SK-N-SH (cell line): Measurements from ENCODE around the gene VPS13C. TPM values are rescaled to one million over a fixed set of nuclear protein-coding genes. Genes with fewer than 3 reads are reported as not detected.

Experiments used
- CTCF ChIA-PET: fragments of 300-600, 350-600 bp; formaldehyde crosslinking; extraction: SDS; loops from one replicate; lab custom pipeline; 2021; lab: Yijun Ruan, JAX
- POLR2A ChIA-PET: fragments of 350-600 bp; sonication (Branson Sonifier 250); formaldehyde crosslinking; extraction: SDS; loops from one replicate; lab custom pipeline; 2020; ENCODE audit warnings: antibody characterized with exemption, inconsistent platforms; lab: Yijun Ruan, JAX
- DNase-seq: peaks from one replicate; pipeline ENCODE4 v3.0.0; 2012
- H2AFZ ChIP-seq: fragments of 200-600 bp; sonication (generic); 2 replicates; pipeline ENCODE4 v1.8.1; 2016; ENCODE audit warnings: antibody characterized with exemption, mild to moderate bottlenecking, low read depth
- H3F3A ChIP-seq: fragments of 200-600 bp; sonication (generic); replicated peaks from 2 replicates; pipeline ENCODE3; 2016; ENCODE audit warnings: antibody characterized with exemption, mild to moderate bottlenecking; ENCODE audit not compliant: insufficient read depth
- H3K27ac ChIP-seq, 2 experiments: fragments of 200-500 bp in 1 of 2; fragments of 200-600 bp in 1 of 2; sonication (Bioruptor generic) in 1 of 2; sonication (generic), shearing (Covaris generic) in 1 of 2; 2 replicates each; pipeline versions ENCODE4 v1.5.1 to v1.6.1; 2014 to 2016; ENCODE audit warnings: low read depth in 2 of 2, inconsistent platforms in 1 of 2, low read length in 1 of 2, mild to moderate bottlenecking in 1 of 2, mixed read lengths in 1 of 2
- H3K27me3 ChIP-seq: fragments of 200-600 bp; sonication (generic), shearing (Covaris generic); 2 replicates; pipeline ENCODE4 v1.6.1; 2016; ENCODE audit warnings: mixed run types; ENCODE audit not compliant: insufficient read depth
- H3K36me3 ChIP-seq, 2 experiments: fragments of 200-500 bp in 1 of 2; fragments of 200-600 bp in 1 of 2; sonication (Bioruptor generic) in 1 of 2; sonication (generic) in 1 of 2; replicated peaks in 1 of 2; 2 replicates each; pipeline versions ENCODE3 to v1.5.1; 2014 to 2016; ENCODE audit warnings: low read length in 1 of 2, mild to moderate bottlenecking in 1 of 2; ENCODE audit not compliant: insufficient read depth in 2 of 2, control insufficient read depth in 1 of 2
- H3K4me1 ChIP-seq, 2 experiments: fragments of 200-500 bp in 1 of 2; fragments of 200-600 bp in 1 of 2; sonication (Bioruptor generic) in 1 of 2; sonication (generic), shearing (Covaris generic) in 1 of 2; 2 replicates each; pipeline versions ENCODE4 v1.5.1 to v1.6.1; 2014 to 2016; ENCODE audit warnings: low read depth in 1 of 2, low read length in 1 of 2, mixed run types in 1 of 2; ENCODE audit not compliant: insufficient read depth in 2 of 2, control insufficient read depth in 1 of 2
- H3K4me2 ChIP-seq: fragments of 200-600 bp; sonication (generic), shearing (Covaris generic); 2 replicates; pipeline ENCODE4 v1.6.1; 2017; ENCODE audit warnings: mixed run types
- H3K4me3 ChIP-seq, 2 experiments: fragments of 200-500 bp in 1 of 2; fragments of 200-600 bp in 1 of 2; sonication (Bioruptor generic) in 1 of 2; sonication (generic), shearing (Covaris generic) in 1 of 2; 2 replicates each; pipeline versions ENCODE4 v1.5.1 to v1.8.1; 2014 to 2016; ENCODE audit warnings: low read depth in 2 of 2, inconsistent platforms in 1 of 2, low read length in 1 of 2, mild to moderate bottlenecking in 1 of 2, mixed read lengths in 1 of 2, moderate library complexity in 1 of 2
- H3K79me2 ChIP-seq: fragments of 200-600 bp; sonication (generic); 2 replicates; pipeline ENCODE4 v1.8.1; 2017; ENCODE audit warnings: mild to moderate bottlenecking; ENCODE audit not compliant: insufficient read depth
- H3K9ac ChIP-seq: fragments of 200-600 bp; sonication (generic); 2 replicates; pipeline ENCODE4 v1.6.1; 2017; ENCODE audit warnings: mixed run types
- H3K9me2 ChIP-seq: fragments of 200-600 bp; sonication (generic); 2 replicates; pipeline ENCODE4 v1.6.1; 2017; ENCODE audit warnings: mixed run types
- H3K9me3 ChIP-seq: fragments of 200-600 bp; sonication (generic); 2 replicates; pipeline ENCODE4 v1.6.1; 2017; ENCODE audit warnings: mixed run types, mild to moderate bottlenecking, moderate library complexity
- H4K20me1 ChIP-seq: fragments of 200-600 bp; sonication (generic); 2 replicates; pipeline ENCODE4 v1.6.1; 2017; ENCODE audit warnings: mild to moderate bottlenecking, mixed run types; ENCODE audit not compliant: insufficient read depth
- CHD2 ChIP-seq: fragments of 150-350 bp; IDR thresholded peaks from 2 replicates; pipeline ENCODE4 v1.6.1; 2018; ENCODE audit warnings: low read length; ENCODE audit not compliant: partially characterized antibody
- FOSL2 ChIP-seq: IDR thresholded peaks from 2 replicates; pipeline ENCODE4 v1.4.0; 2012; ENCODE audit warnings: low read depth, mild to moderate bottlenecking, moderate library complexity, borderline replicate concordance
- RXRA ChIP-seq: IDR thresholded peaks from 2 replicates; pipeline ENCODE4 v1.4.0; 2012; ENCODE audit warnings: low read depth, mild to moderate bottlenecking, borderline replicate concordance
- WGBS: methylation state at CpG from one replicate; pipeline ENCODE4 v1.1.6; 2017; ENCODE audit warnings: low lambda C conversion rate; 5-methylcytosine and 5-hydroxymethylcytosine counted together
- polyA plus RNA-seq, 3 experiments: library from polyadenylated mRNA; depleted of rRNA; stranded (reverse); fragments of >200 nt; gene quantifications; 2 replicates each; pipeline ENCODE4 v1.2.3, GENCODE V29; 2012
- TF ChIP-seq, protein P1 (sequence below): IDR thresholded peaks from 2 replicates; pipeline ENCODE4 v1.6.1; 2012; ENCODE audit warnings: mild to moderate bottlenecking, low read depth, low read length, moderate library complexity
- TF ChIP-seq, protein P2 (sequence below): fragments of 200-600 bp; sonication (generic); IDR thresholded peaks from 2 replicates; pipeline ENCODE4 v1.6.1; 2017; ENCODE audit warnings: antibody characterized with exemption, mild to moderate bottlenecking, moderate library complexity

VPS13C gene
- polyA plus RNA-seq, 1 of the 3 experiments (the other 2 are of a cell fraction), result 5.7 TPM

DNA sequence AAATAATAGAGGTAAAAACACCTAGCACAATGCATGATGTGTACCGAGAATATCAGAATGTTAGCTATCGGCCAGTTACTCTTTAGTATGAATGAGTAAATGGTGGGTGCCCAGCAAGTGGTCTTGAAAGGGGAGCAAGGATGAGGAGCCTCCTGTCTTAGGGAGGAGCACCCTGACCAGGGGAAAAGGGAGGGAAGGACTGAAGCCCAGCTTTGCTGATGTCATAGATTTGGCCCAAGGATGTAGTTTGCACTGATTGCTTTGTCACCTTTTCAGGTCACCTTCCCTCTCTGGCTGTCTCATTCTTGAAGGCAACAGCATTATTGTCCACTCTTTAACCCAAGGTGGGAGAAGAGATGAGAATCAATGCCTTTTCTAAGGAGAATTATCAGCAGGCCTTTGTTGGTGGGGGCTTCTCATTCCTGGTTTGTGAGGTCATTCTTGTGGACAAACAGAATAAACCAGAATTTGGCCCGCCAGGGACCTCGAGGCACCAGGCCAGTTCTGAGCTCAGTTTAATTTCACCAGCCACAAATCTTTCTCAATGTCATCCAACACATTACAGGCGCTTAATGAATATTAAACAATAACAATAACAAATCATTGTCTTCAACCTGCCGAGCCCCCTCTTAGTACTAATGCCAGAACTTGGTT lies 231.3 kb downstream of the VPS13C start:
- H3K79me2 ChIP-seq, result no peaks in the 10 kb centered on the region
- H3F3A ChIP-seq, result no peaks in the 10 kb centered on the region
- H2AFZ ChIP-seq, result no peak overlapping the region
- H3K36me3 ChIP-seq, result no peaks in the 10 kb centered on the region
- TF ChIP-seq RXRA (no peak), CHD2 (no peak)
- TF ChIP-seq, protein P1, sequence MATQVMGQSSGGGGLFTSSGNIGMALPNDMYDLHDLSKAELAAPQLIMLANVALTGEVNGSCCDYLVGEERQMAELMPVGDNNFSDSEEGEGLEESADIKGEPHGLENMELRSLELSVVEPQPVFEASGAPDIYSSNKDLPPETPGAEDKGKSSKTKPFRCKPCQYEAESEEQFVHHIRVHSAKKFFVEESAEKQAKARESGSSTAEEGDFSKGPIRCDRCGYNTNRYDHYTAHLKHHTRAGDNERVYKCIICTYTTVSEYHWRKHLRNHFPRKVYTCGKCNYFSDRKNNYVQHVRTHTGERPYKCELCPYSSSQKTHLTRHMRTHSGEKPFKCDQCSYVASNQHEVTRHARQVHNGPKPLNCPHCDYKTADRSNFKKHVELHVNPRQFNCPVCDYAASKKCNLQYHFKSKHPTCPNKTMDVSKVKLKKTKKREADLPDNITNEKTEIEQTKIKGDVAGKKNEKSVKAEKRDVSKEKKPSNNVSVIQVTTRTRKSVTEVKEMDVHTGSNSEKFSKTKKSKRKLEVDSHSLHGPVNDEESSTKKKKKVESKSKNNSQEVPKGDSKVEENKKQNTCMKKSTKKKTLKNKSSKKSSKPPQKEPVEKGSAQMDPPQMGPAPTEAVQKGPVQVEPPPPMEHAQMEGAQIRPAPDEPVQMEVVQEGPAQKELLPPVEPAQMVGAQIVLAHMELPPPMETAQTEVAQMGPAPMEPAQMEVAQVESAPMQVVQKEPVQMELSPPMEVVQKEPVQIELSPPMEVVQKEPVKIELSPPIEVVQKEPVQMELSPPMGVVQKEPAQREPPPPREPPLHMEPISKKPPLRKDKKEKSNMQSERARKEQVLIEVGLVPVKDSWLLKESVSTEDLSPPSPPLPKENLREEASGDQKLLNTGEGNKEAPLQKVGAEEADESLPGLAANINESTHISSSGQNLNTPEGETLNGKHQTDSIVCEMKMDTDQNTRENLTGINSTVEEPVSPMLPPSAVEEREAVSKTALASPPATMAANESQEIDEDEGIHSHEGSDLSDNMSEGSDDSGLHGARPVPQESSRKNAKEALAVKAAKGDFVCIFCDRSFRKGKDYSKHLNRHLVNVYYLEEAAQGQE, result no peak
- H3K9me2 ChIP-seq, result no peaks in the 10 kb centered on the region
- no peak overlapping the region for H3K9ac ChIP-seq
- peaks cover 0 to 12% of the 10 kb centered on the region in 2 experiments; a peak in 1 of 4 replicates for H3K4me1 ChIP-seq
- ChIA-PET POLR2A (no interaction called here), CTCF (interaction anchor here (0.8 to 2.3 kb wide), 5 partner anchors 207 to 1322 kb away, joined by 3 to 8 read pairs (median 3); no protein-coding TSS in a partner anchor)
- no peak for DNase-seq
- 55% methylated on average over 6 of the region's 6 CpGs for WGBS
- H3K4me2 ChIP-seq, result no peak overlapping the region
- no peaks in the 10 kb centered on the region; the same call in 1 of the 2 replicates for H3K27me3 ChIP-seq
- H3K27ac ChIP-seq, result no peak overlapping the region
- no peaks in the 10 kb centered on the region for H3K9me3 ChIP-seq
- H4K20me1 ChIP-seq, result no peaks in the 10 kb centered on the region
- no peak overlapping the region for H3K4me3 ChIP-seq

DNA sequence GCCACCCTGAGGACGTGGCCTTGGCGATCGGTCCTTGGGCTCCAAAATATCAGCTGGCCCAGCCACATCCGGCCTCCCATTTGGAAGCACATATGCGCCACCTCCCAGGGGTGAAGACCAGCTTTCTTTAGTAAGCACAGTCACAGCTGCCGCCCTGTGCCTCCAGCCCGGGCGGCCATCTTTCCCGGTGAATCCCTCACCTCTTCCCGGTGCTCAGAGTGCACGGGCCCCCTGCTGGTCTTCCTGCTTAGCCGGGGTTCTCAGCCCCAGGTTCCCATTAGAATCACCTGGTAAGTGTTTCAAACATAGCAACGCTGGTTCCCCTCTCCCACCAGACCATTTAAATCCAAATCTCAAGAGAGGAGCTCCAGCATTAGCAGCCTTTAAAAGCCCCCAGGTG lies 232.2 kb downstream of the VPS13C start:
- H3K27me3 ChIP-seq, result no peaks in the 10 kb centered on the region; the same call in 1 of the 2 replicates
- no peak overlapping the region for H3K27ac ChIP-seq
- ChIA-PET CTCF (interaction anchor here (1.0 to 2.3 kb wide), 3 partner anchors 206 to 1243 kb away, joined by 3 to 8 read pairs (median 3); no protein-coding TSS in a partner anchor), POLR2A (no interaction called here)
- H3K9me2 ChIP-seq, result no peaks in the 10 kb centered on the region
- no peaks in the 10 kb centered on the region for H3F3A ChIP-seq
- H3K9ac ChIP-seq, result no peak overlapping the region
- H4K20me1 ChIP-seq, result no peaks in the 10 kb centered on the region
- H3K36me3 ChIP-seq, result no peaks in the 10 kb centered on the region
- no peak overlapping the region for H3K4me2 ChIP-seq
- no peak overlapping the region for H2AFZ ChIP-seq
- peaks cover 0 to 12% of the 10 kb centered on the region in 2 experiments; a peak in 1 of 4 replicates for H3K4me1 ChIP-seq
- peak; percentile 27 for DNase-seq
- TF ChIP-seq, protein P2, sequence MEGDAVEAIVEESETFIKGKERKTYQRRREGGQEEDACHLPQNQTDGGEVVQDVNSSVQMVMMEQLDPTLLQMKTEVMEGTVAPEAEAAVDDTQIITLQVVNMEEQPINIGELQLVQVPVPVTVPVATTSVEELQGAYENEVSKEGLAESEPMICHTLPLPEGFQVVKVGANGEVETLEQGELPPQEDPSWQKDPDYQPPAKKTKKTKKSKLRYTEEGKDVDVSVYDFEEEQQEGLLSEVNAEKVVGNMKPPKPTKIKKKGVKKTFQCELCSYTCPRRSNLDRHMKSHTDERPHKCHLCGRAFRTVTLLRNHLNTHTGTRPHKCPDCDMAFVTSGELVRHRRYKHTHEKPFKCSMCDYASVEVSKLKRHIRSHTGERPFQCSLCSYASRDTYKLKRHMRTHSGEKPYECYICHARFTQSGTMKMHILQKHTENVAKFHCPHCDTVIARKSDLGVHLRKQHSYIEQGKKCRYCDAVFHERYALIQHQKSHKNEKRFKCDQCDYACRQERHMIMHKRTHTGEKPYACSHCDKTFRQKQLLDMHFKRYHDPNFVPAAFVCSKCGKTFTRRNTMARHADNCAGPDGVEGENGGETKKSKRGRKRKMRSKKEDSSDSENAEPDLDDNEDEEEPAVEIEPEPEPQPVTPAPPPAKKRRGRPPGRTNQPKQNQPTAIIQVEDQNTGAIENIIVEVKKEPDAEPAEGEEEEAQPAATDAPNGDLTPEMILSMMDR, result peak; percentile 22; the same call in 1 of the 2 replicates
- TF ChIP-seq FOSL2, result no peak
- WGBS, result 74% methylated on average over 12 of the region's 13 CpGs
- no peaks in the 10 kb centered on the region for H3K9me3 ChIP-seq
- H3K79me2 ChIP-seq, result no peaks in the 10 kb centered on the region
- no peak overlapping the region for H3K4me3 ChIP-seq
